Putamen (tissue), 1 donor: ENCODE measurements around the gene LANCL2.

Source experiments
- DNase-seq: peaks from one replicate; pipeline ENCODE4 v3.0.0-alpha.2; 2016; ENCODE audit warnings: low spot score

Gene LANCL2

GRCh38 chr7:55438085-55438756 is 73.1 kb downstream of the LANCL2 start:
- no peak for DNase-seq

GRCh38 chr7:55438757-55439525 is 73.8 kb downstream of the LANCL2 start:
- no peak for DNase-seq

GRCh38 chr7:55439627-55440026 is 74.5 kb downstream of the LANCL2 start:
- DNase-seq, result peak; percentile 71

- no peak for DNase-seq
Observed at GRCh38 chr7:55440040-55440690, 75.0 kb downstream of the LANCL2 start.

- DNase-seq, result no peak
Observed at GRCh38 chr7:55441002-55441401, 75.9 kb downstream of the LANCL2 start.

- DNase-seq, result peak; percentile 47
Observed at GRCh38 chr7:55441774-55442522, 76.8 kb downstream of the LANCL2 start.

- DNase-seq, result no peak
Observed at GRCh38 chr7:55444786-55445185, 79.6 kb downstream of the LANCL2 start.

- DNase-seq, result no peak
Observed at GRCh38 chr7:55448526-55448925, 83.4 kb downstream of the LANCL2 start.

- DNase-seq, result no peak
Observed at GRCh38 chr7:55449205-55449991, 84.3 kb downstream of the LANCL2 start.

GRCh38 chr7:55449992-55450535 is 84.9 kb downstream of the LANCL2 start:
- DNase-seq, result no peak

GRCh38 chr7:55452971-55453370 is 87.8 kb downstream of the LANCL2 start:
- no peak for DNase-seq

GRCh38 chr7:55457801-55458200 is 92.7 kb downstream of the LANCL2 start:
- no peak for DNase-seq

- DNase-seq, result no peak
Observed at GRCh38 chr7:55458351-55458750, 93.2 kb downstream of the LANCL2 start.

- DNase-seq, result no peak
Observed at GRCh38 chr7:55463686-55464262, 98.6 kb downstream of the LANCL2 start.

- DNase-seq, result no peak
Observed at GRCh38 chr7:55464422-55464821, 99.3 kb downstream of the LANCL2 start.

GRCh38 chr7:55465691-55466090 is 100.6 kb downstream of the LANCL2 start:
- no peak for DNase-seq

GRCh38 chr7:55467047-55467593 is 102.0 kb downstream of the LANCL2 start:
- DNase-seq, result no peak

- no peak for DNase-seq
Observed at GRCh38 chr7:55468495-55468894, 103.4 kb downstream of the LANCL2 start.

- DNase-seq, result peak; percentile 27
Observed at GRCh38 chr7:55469271-55469681, 104.1 kb downstream of the LANCL2 start.

- no peak for DNase-seq
Observed at GRCh38 chr7:55469721-55470120, 104.6 kb downstream of the LANCL2 start.

- DNase-seq, result no peak
Observed at GRCh38 chr7:55470261-55470660, 105.1 kb downstream of the LANCL2 start.
